ENCODE results near the gene MYL10. TPM values are rescaled to one million over a fixed set of nuclear protein-coding genes. Genes with fewer than 3 reads are reported as not detected.

The MYL10 gene
- total and polyA plus RNA-seq, 10 of the 15 experiments (the other 5 are each of a cell fraction or from before 2014, with no cell fraction given), result not detected

- no peak for TF ChIP-seq ZNF687 (IDR thresholded peaks at IDR 0.05)
- TF ChIP-seq NR2C1 (IDR thresholded peaks at IDR 0.05), result no peak
- TF ChIP-seq MTA3 (IDR thresholded peaks at IDR 0.05; ENCODE audit: borderline replicate concordance, low read length), result no peak
- no peak for TF ChIP-seq KDM1A (IDR thresholded peaks at IDR 0.05; ENCODE audit: borderline replicate concordance)
- no peak for TF ChIP-seq PML (IDR thresholded peaks at IDR 0.05; ENCODE audit: low read length)
Observed at GRCh38 chr7:101598422-101598985, 30.6 kb downstream of the MYL10 start (continued).

- Histone ChIP-seq H2AFZ (ENCODE audit: control insufficient read depth, low read depth, low read length) (no peak overlapping the region), H3K79me2 (ENCODE audit: control insufficient read depth, insufficient read depth, low read length) (no peaks in the 10 kb centered on the region), H3K9me3 (replicated peaks; ENCODE audit: control insufficient read depth, insufficient read depth, low read length) (no peaks in the 10 kb centered on the region), H4K20me1 (ENCODE audit: control insufficient read depth, insufficient read depth) (no peaks in the 10 kb centered on the region), H3K9ac (ENCODE audit: control insufficient read depth, insufficient read depth, low read length) (no peak overlapping the region), H3K4me2 (ENCODE audit: control insufficient read depth, insufficient read depth) (no peak overlapping the region), H3K27me3 (replicated peaks in 1 of 2; ENCODE audit: control insufficient read depth in 2 of 2, insufficient read depth in 2 of 2, low read length in 1 of 2) (no peaks in the 10 kb centered on the region), H3K36me3 (ENCODE audit: control insufficient read depth in 2 of 2, insufficient read depth in 2 of 2, low read length in 1 of 2) (no peaks in the 10 kb centered on the region), H3K4me1 (ENCODE audit: control insufficient read depth, insufficient read depth, low read length) (no peaks in the 10 kb centered on the region), H3K27ac (ENCODE audit: control insufficient read depth, insufficient read depth) (no peak overlapping the region), H3K4me3 (no peak overlapping the region)
- DNase-seq (ENCODE audit: low read depth, low spot score) (no peak), ATAC-seq (no peak), FAIRE-seq (no peak)
- BruUV-seq (replicated peaks), result no TSS peak
- SMC1A ChIA-PET (ENCODE audit: uncharacterized antibody, unreplicated experiment), result interaction anchor here (1.1 kb wide), 1 partner anchor 57 kb away, joined by 3 read pairs; no protein-coding TSS in a partner anchor
- 10% methylated on average over 6 of the region's 6 CpGs for WGBS (ENCODE audit: insufficient coverage, insufficient replicate concordance, low lambda C conversion rate, missing lambda C conversion rate)
- POLR2A ChIA-PET, result no interaction called here
- TF ChIP-seq IRF5 (IDR thresholded peaks at IDR 0.05; ENCODE audit: borderline replicate concordance) (no peak), EED (IDR thresholded peaks at IDR 0.05; ENCODE audit: low read depth) (no peak), PAX8 (IDR thresholded peaks at IDR 0.05) (no peak), CBX3 (IDR thresholded peaks at IDR 0.05; ENCODE audit: borderline replicate concordance, low read depth) (no peak), ATF2 (IDR thresholded peaks at IDR 0.05; ENCODE audit: low read length) (no peak), ZNF622 (IDR thresholded peaks at IDR 0.05) (no peak), TCF3 (IDR thresholded peaks at IDR 0.05; ENCODE audit: borderline replicate concordance, insufficient read depth, low read depth, low read length) (no peak)
- in situ Hi-C loops (cut with MboI), result no loop called here
- CTCF ChIA-PET, result no interaction called here
- intact Hi-C loops (cut with micrococcal nuclease; ENCODE audit: unreplicated experiment), result no loop called here
- RAD21 ChIA-PET (ENCODE audit: unreplicated experiment), result no interaction called here
Observed at GRCh38 chr7:101597941-101598340, 31.2 kb downstream of the MYL10 start.
